ENCODE results near the gene SRSF10.
"Not testable (repeated sequence)": the region's sequence is repeated elsewhere in the genome, so short reads cannot be mapped to it uniquely, and the experiment has no call there.

Gene SRSF10

DNA sequence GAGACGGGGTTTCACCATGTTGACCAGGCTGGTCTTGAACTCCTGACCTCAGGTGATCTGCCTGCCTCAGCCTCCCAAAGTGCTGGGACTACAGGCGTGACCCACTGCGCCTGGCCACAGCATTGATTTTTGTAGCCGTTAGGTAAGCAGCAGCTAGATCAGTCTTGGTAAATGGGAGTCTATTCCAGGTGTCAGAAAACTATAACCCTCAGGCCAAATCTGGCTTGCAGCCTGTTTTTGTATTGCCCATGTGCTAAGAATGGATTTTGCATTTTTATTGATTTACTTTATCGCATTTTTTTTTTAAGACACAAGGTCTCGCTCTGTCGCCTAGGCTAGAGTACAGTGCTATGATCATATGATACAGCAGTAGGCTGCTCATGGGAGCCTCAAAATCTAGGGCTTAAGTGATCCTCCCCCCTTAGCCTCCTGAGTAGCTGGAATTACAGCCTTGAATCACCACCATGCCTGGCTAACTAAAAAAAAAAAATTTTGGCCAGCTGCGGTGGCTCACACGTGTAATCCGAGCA, 16.6 kb upstream of the SRSF10 start:
- DNase-seq = no peak

DNA sequence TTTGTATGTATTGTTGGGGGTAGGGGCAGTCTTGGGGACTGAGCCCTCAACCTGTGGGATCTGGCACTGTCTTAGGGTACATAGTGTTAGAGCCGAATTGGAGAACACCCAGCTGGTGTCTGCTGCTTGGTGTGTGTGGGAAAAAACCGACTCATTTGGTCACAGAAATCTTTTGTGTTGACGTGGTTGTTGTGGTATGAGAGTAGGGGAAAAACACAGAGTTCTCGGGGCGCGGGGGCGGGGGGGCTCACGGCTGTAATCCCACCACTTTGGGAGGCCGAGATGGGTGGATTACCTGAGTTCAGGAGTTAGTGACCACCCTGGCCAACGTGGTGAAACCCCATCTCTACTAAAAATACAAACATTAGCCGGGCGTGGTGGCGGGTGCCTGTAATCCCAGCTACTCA, 15.3 kb upstream of the SRSF10 start:
- DNase-seq = no peak

DNA sequence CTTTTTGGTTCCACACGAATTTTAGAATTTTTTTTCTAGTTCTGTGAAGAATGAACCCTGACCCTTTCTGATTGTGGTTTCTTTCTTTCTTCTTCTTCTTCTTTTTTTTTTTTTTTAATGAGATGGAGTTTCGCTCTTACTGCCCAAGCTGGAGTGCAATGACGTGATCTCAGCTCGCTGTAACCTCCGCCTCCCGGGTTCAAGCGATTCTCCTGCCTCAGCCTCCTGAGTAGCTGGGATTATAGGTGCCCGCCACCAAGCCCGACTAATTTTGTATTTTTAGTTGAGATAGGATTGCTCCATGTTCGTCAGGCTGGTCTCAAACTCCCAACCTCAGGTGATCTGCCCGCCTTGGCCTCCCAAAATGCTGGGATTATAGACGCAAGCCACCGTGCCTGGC, 11.9 kb upstream of the SRSF10 start:
- DNase-seq = not testable (repeated sequence)

GRCh38 chr1:23989263-23989662, 9.1 kb upstream of the SRSF10 start:
- no peak for DNase-seq

GRCh38 chr1:23987038-23987437, 6.9 kb upstream of the SRSF10 start:
- not testable (repeated sequence) for DNase-seq

GRCh38 chr1:23984417-23985186, 4.5 kb upstream of the SRSF10 start:
- no peak for DNase-seq

DNA sequence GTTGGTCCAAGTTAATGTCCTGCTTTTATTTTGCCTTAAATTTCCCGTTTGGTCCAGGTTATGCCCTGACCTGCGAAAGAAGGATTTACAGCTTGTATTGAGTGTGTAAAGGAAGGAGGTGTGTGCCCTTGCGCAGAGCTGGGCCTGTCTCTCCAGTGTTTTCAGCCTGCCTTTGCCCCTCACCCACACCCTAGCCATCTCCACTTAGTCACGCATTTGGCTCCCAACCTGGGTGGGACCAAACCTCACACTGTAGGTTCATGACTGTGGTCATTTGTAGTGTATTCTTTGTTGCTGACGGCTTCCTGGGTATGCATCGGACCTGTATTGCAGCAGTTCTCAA, 572 bp upstream of the SRSF10 start:
- DNase-seq = peak; percentile 44

- no peak for DNase-seq
Measured at GRCh38 chr1:23979387-23979880, 693 bp downstream of the SRSF10 start.

DNA sequence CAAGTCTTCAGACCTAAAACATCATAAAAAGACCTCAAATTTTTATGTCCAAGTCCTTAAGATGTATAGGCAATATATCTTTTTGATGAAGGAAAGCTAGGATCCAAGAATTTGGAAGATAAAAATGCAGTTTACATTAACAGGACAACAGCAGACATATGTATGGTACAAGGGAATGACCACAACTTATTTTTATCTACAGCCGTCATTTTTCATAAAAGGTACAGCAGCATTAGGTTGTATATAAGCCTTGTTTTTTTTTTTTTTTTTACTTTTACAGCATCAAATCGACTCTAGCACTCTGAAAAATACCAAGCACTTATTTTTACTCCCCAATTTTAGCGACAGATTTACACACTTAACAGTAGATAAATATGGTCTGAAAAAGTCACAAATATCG, 1.3 kb downstream of the SRSF10 start:
- DNase-seq = no peak

GRCh38 chr1:23977854-23978191, 2.3 kb downstream of the SRSF10 start:
- DNase-seq = no peak

DNA sequence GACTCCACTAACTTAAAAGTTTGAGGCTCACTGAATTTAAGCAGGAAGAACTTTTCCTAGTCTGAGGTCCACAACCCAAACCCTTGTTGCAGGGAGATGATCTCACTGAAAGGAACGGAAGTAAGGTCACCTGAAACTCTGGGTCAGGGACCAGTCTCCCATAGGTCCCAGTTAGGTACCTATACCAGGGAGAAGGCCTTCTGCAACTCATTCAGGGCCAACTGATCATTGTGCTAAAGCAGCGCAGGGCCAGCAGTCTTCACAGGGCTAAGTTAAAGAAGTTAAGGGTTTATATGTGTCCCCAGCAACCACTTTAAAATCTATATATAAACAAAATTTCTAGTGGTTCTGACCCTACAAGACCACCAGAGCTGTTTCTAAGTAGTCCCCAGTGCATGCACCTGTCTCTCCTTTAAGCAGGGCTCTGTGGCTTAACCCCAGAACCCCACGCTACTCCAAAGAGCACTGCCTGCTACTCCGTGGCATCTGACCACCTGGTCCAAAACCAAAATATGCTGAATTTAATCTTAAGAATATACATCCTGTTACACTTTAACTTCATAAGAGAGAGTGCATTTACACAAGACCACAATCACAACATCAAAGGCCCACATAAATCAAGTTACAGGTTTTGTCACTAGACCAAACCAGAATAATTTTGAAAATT, 2.8 kb downstream of the SRSF10 start:
- DNase-seq = no peak

- DNase-seq = no peak
Measured at GRCh38 chr1:23967871-23968270, 12.3 kb downstream of the SRSF10 start.

- DNase-seq = no peak
Measured at GRCh38 chr1:23966973-23967493, 13.1 kb downstream of the SRSF10 start.

DNA sequence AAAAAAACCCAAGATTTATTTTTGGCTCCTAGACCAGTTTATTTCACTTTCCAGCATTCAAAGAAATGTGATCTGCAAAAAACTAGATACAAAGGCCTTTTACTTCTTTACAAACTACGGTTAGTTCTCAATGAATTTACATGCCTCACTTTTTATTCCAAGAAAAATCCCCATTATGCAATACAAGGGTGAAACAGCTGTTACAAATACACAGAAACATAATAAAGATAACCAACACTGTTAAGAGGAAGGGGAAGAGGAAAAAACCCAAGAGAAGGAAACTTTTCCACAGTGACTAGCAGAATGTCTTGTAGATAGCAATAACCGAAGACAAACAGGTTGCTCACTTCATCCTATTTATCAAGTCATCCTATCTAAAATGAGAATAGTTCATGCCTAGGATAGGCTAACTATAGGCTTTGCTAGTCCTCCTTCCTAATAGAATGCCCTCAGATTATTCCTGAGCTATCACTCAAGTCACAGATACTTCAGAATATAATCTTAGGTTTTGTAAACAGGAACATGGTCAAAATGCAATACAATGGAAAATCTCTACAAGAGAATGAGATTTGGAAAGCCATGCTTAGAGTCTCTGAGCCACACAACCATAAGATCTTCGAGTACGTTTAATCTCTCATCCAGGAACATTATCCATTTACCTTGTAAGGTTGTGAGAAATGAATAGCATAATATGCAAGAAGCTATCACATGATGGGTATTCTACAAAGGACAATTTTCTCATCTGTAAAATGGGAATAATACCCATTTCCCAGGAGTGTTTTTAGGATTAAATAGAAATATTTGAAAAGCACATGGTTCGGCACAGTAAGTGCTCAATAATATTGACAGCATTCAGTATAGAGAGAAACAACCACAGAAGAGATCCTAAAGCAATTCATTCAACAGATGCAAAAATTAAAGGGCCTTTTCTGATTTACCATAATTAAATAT, 15.1 kb downstream of the SRSF10 start:
- no peak for DNase-seq

GRCh38 chr1:23964235-23964668, 15.9 kb downstream of the SRSF10 start:
- no peak for DNase-seq

GRCh38 chr1:23963617-23964234, 16.4 kb downstream of the SRSF10 start:
- DNase-seq = no peak

DNA sequence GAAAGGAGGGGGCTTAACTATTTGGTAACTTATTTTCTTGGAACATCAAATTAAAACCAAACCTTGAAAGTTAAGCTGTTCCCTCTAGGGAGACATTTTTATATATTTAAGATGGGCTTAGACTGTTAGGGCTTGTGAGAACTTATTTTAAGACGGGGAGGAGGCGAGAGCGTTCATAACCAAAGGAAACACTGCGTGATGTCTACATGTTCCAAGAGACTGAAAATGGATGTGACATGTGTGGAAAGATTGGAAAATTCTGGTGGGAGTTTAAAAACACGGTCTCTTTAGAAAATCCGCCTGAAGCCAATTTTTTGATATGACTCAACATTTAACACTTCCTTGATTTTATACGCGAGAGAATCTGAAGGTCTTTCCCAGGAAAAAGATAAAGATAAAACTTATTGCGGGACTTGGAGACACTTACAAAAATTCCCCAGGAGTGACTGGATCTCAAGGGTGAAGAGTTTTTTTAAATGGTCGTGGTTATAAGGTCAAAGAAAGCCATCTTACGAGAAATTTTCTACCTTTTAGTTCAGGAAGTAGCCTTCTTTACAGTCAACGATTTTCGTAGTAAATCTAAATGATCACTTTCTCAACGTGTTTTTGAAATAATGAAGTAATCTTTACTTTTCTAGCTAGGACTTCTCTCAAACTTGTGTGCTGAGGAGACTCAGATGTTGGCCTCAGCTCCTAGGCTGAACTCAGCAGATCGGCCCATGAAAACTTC, 19.7 kb downstream of the SRSF10 start:
- DNase-seq = no peak

- peak; percentile 94 for DNase-seq
Measured at GRCh38 chr1:23959461-23960290, 20.5 kb downstream of the SRSF10 start, which contains the start of gene PNRC2. PNRC2 (plus strand) TSS chr1:23959828; CDS start chr1:23961458, 1,630 bp downstream.

GRCh38 chr1:23958810-23959460, 21.2 kb downstream of the SRSF10 start:
- peak; percentile 86 for DNase-seq

All from activated effector memory CD4-positive, alpha-beta T cell treated with Interleukin-2 at 50 U/mL for 16 hours (primary cell).